ENCODE measurements around the gene EFNB2.

DNA sequence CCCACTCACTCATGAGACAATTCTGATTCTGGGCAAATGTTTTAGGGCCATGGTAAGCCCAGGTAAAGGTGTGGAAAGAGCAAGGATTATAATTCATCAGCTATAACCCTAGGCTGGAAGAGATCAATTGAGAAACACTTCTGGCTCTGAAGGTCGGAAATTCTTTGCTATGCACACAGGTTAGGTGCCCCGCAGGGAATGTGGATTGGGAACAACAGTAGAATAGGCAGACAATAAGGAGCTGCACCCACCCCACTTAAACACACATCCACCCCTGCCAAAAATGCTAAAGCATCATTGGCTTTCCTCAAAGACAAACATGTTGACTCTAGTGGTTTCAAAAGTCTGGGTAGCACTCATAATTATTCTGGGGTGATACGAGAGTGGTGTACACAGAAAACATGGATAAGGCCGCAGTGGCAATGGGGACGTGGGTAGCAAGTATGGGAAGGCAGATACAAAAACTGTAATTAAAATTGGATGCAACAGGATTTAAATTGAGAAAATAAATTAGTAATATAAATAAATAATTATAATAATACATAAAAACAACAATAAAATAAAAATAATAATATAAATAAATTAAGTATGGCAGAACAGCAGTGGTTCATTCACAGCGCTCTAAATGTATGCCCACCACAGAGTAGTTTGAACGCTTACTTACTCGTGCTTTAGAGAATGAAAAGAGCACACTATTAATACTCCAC is 8.6 kb downstream of the EFNB2 start:
- no peak for TF ChIP-seq CTCF (IDR thresholded peaks at IDR 0.05)
- TF ChIP-seq POLR2A (IDR thresholded peaks at IDR 0.05), result no peak
